Trophoblast cell (in vitro differentiated cells and primary cell): ENCODE results near the gene NEXMIF.

Experiments used
- DNase-seq, 2 donors: peaks; one replicate each; pipeline ENCODE4 v3.0.0-alpha.2; 2016
- H2AFZ ChIP-seq: 2 replicates; pipeline ENCODE4 v1.6.1; 2013; ENCODE audit warnings: low read length, moderate library complexity, mild to moderate bottlenecking; ENCODE audit not compliant: insufficient read depth, poor library complexity
- H2AK5ac ChIP-seq: 2 replicates; pipeline ENCODE4 v1.6.1; 2013; ENCODE audit warnings: mild to moderate bottlenecking, low read length
- H2BK120ac ChIP-seq: 2 replicates; pipeline ENCODE4 v1.6.1; 2013; ENCODE audit warnings: low read length, mild to moderate bottlenecking, moderate library complexity; ENCODE audit not compliant: insufficient read depth, poor library complexity
- H2BK12ac ChIP-seq: 2 replicates; pipeline ENCODE4 v1.6.1; 2013; ENCODE audit warnings: mild to moderate bottlenecking, low read length, moderate library complexity
- H2BK5ac ChIP-seq: 2 replicates; pipeline ENCODE4 v1.6.1; 2013; ENCODE audit warnings: low read length, low read depth, moderate library complexity, mild to moderate bottlenecking; ENCODE audit not compliant: poor library complexity
- H3K14ac ChIP-seq: 2 replicates; pipeline ENCODE4 v1.6.1; 2013; ENCODE audit warnings: mild to moderate bottlenecking, low read length
- H3K18ac ChIP-seq: 2 replicates; pipeline ENCODE4 v1.6.1; 2013; ENCODE audit warnings: mild to moderate bottlenecking, low read length
- H3K23ac ChIP-seq: 2 replicates; pipeline ENCODE4 v1.6.1; 2013; ENCODE audit warnings: low read length
- H3K27ac ChIP-seq: 2 replicates; pipeline ENCODE4 v1.5.1; 2013; ENCODE audit warnings: low read depth, mild to moderate bottlenecking, inconsistent platforms, low read length, moderate library complexity
- H3K27me3 ChIP-seq: 2 replicates; pipeline ENCODE4 v1.6.1; 2013; ENCODE audit warnings: inconsistent platforms, mild to moderate bottlenecking, low read length, moderate library complexity; ENCODE audit not compliant: insufficient read depth
- H3K36me3 ChIP-seq, 2 experiments: 1 replicate in 1 of 2; 2 replicates in 1 of 2; pipeline ENCODE4 v1.6.1; 2013; ENCODE audit warnings: low read length in 2 of 2, mild to moderate bottlenecking in 2 of 2, moderate library complexity in 1 of 2; ENCODE audit not compliant: insufficient read depth in 2 of 2, control insufficient read depth in 1 of 2
- H3K4ac ChIP-seq: 2 replicates; pipeline ENCODE4 v1.6.1; 2013; ENCODE audit warnings: low read depth, mild to moderate bottlenecking, low read length, moderate library complexity
- H3K4me1 ChIP-seq, 2 experiments: 1 replicate in 1 of 2; 2 replicates in 1 of 2; pipeline ENCODE4 v1.6.1; 2013; ENCODE audit warnings: low read length in 2 of 2, mild to moderate bottlenecking in 2 of 2, moderate library complexity in 1 of 2; ENCODE audit not compliant: insufficient read depth in 2 of 2, control insufficient read depth in 1 of 2
- H3K4me2 ChIP-seq: 2 replicates; pipeline ENCODE4 v1.6.1; 2013; ENCODE audit warnings: inconsistent platforms, mild to moderate bottlenecking, low read length, moderate library complexity
- H3K4me3 ChIP-seq: 2 replicates; pipeline ENCODE4 v1.5.1; 2013; ENCODE audit warnings: mild to moderate bottlenecking, low read depth, low read length, inconsistent platforms
- H3K79me1 ChIP-seq: one replicate; pipeline ENCODE4 v1.6.1; 2013; ENCODE audit warnings: low read length
- H3K79me2 ChIP-seq: 2 replicates; pipeline ENCODE4 v1.6.1; 2013; ENCODE audit warnings: low read length, mild to moderate bottlenecking; ENCODE audit not compliant: control insufficient read depth, insufficient read depth, poor library complexity
- H3K9ac ChIP-seq: 2 replicates; pipeline ENCODE4 v1.6.1; 2013; ENCODE audit warnings: mild to moderate bottlenecking, low read length
- H3K9me3 ChIP-seq: 2 replicates; pipeline ENCODE4 v1.6.1; 2013; ENCODE audit warnings: low read depth, mild to moderate bottlenecking, control low read depth, inconsistent platforms, low read length; ENCODE audit not compliant: insufficient read depth
- H4K12ac ChIP-seq: 2 replicates; pipeline ENCODE4 v1.6.1; 2013; ENCODE audit warnings: low read depth, mild to moderate bottlenecking, low read length, moderate library complexity
- H4K8ac ChIP-seq: 2 replicates; pipeline ENCODE4 v1.6.1; 2013; ENCODE audit warnings: low read depth, mild to moderate bottlenecking, low read length, moderate library complexity
- H4K91ac ChIP-seq: one replicate; pipeline ENCODE4 v1.6.1; 2013; ENCODE audit warnings: low read depth, mild to moderate bottlenecking, low read length, moderate library complexity
- WGBS: extraction: QIAGEN DNeasy Blood & Tissue Kit; methylation state at CpG from one replicate; pipeline ENCODE4 v1.1.7; 2013; ENCODE audit warnings: missing lambda C conversion rate; ENCODE audit not compliant: insufficient read length, insufficient coverage; ENCODE audit errors: extremely low coverage; 5-methylcytosine and 5-hydroxymethylcytosine counted together

The NEXMIF gene

DNA sequence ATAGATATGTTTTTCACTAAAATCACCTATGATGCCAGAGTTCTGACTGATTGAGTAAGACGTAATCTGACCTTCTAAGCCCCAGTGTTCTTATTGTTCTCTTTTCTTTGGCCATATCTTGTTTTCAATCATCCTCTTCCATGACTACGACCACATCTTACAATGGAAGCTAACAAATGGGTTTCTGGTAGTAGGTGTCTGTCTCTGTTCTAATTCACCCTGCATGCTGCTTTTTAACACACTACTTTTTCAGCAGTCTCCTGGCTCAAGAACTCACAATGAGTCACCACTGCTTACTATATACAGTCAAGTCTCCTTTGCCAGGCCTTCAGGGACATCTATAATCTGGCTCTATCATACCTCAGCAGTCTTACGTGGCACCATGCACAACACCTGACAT, 146.1 kb downstream of the NEXMIF start:
- no peak overlapping the region for H2AFZ ChIP-seq
- no peak overlapping the region for H2BK12ac ChIP-seq
- no peak overlapping the region for H3K4ac ChIP-seq
- H3K18ac ChIP-seq, result no peak overlapping the region
- no peaks in the 10 kb centered on the region for H3K9me3 ChIP-seq
- no peaks in the 10 kb centered on the region for H3K27me3 ChIP-seq
- no peak overlapping the region for H3K14ac ChIP-seq
- H3K36me3 ChIP-seq, result no peaks in the 10 kb centered on the region
- no peak overlapping the region for H4K12ac ChIP-seq
- no peak overlapping the region for H3K4me2 ChIP-seq
- H2BK120ac ChIP-seq, result no peak overlapping the region
- no CpG with 5 or more reads among the region's 3 CpGs for WGBS
- no peak overlapping the region for H3K27ac ChIP-seq
- no peak overlapping the region for H4K8ac ChIP-seq
- no peak overlapping the region for H4K91ac ChIP-seq
- H2BK5ac ChIP-seq, result no peak overlapping the region
- H3K79me1 ChIP-seq, result no peaks in the 10 kb centered on the region
- H3K4me1 ChIP-seq, result no peaks in the 10 kb centered on the region
- no peak overlapping the region for H3K23ac ChIP-seq
- no peaks in the 10 kb centered on the region for H3K79me2 ChIP-seq
- H2AK5ac ChIP-seq, result no peak overlapping the region
- no peak overlapping the region for H3K4me3 ChIP-seq
- no peak for DNase-seq
- H3K9ac ChIP-seq, result no peak overlapping the region

DNA sequence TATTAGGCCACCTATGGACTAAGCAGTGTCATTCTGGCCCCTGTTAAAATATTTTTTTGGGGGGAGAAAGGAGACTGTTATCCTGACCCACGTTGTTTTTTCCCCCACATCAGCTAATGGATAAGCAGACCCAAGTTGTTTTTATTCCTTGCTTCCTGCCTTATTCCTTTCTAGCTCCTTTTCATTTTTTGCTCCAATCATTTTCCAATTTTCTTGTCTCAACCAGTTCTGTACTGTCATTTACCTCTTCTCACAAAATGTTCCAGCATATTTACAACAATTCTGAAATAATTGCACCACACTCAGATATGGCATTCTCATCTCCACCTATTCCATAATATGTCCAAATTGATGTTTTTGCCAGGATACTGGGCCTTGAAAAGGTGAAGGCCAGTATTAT, 150.3 kb downstream of the NEXMIF start:
- WGBS, result no CpG with 5 or more reads among the region's 1 CpG
- Histone ChIP-seq H3K9me3 (no peaks in the 10 kb centered on the region), H3K36me3 (no peaks in the 10 kb centered on the region), H2BK12ac (no peak overlapping the region), H4K91ac (no peak overlapping the region), H3K79me2 (no peaks in the 10 kb centered on the region), H2BK5ac (no peak overlapping the region), H3K4me2 (no peak overlapping the region), H3K18ac (no peak overlapping the region), H4K12ac (no peak overlapping the region), H3K4me3 (no peak overlapping the region), H4K8ac (no peak overlapping the region), H3K23ac (no peak overlapping the region), H2AK5ac (no peak overlapping the region), H3K9ac (no peak overlapping the region), H3K27me3 (no peaks in the 10 kb centered on the region), H2BK120ac (no peak overlapping the region), H3K14ac (no peak overlapping the region), H3K79me1 (no peaks in the 10 kb centered on the region), H3K4ac (no peak overlapping the region), H3K27ac (no peak overlapping the region), H3K4me1 (no peaks in the 10 kb centered on the region), H2AFZ (no peak overlapping the region)
- DNase-seq, result no peak

DNA sequence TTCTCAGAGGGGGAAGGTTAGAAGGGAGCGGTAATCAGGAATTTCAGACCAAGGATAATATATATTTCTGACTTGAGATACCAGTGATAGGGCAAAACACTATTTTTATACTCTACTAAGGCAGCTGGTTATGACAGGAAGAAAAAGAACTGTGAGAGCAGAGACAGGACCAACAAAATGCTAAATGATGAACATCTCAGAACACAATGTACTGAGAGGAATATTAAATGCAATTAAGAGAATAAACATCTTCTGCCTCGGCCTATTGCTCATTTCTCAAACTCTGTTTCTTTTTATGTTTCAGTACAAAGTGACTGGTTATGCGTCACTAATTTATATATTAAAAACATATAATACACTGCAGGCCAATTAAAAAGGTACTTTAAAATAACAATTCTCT, 188.8 kb downstream of the NEXMIF start:
- H3K27ac ChIP-seq, result no peak overlapping the region
- no peak overlapping the region for H2BK5ac ChIP-seq
- no peak overlapping the region for H4K91ac ChIP-seq
- no peak overlapping the region for H2AFZ ChIP-seq
- H3K23ac ChIP-seq, result no peak overlapping the region
- no CpG with 5 or more reads among the region's 3 CpGs for WGBS
- H2BK120ac ChIP-seq, result no peak overlapping the region
- no peak for DNase-seq
- H3K27me3 ChIP-seq, result no peaks in the 10 kb centered on the region
- H3K4ac ChIP-seq, result no peak overlapping the region
- no peaks in the 10 kb centered on the region for H3K36me3 ChIP-seq
- H3K14ac ChIP-seq, result no peak overlapping the region
- no peak overlapping the region for H2AK5ac ChIP-seq
- no peak overlapping the region for H3K9ac ChIP-seq
- H3K79me2 ChIP-seq, result no peaks in the 10 kb centered on the region
- H2BK12ac ChIP-seq, result no peak overlapping the region
- H3K9me3 ChIP-seq, result no peaks in the 10 kb centered on the region
- no peak overlapping the region for H3K18ac ChIP-seq
- no peak overlapping the region for H4K12ac ChIP-seq
- no peak overlapping the region for H3K4me3 ChIP-seq
- H4K8ac ChIP-seq, result no peak overlapping the region
- no peak overlapping the region for H3K4me2 ChIP-seq
- no peaks in the 10 kb centered on the region for H3K79me1 ChIP-seq
- no peaks in the 10 kb centered on the region for H3K4me1 ChIP-seq

DNA sequence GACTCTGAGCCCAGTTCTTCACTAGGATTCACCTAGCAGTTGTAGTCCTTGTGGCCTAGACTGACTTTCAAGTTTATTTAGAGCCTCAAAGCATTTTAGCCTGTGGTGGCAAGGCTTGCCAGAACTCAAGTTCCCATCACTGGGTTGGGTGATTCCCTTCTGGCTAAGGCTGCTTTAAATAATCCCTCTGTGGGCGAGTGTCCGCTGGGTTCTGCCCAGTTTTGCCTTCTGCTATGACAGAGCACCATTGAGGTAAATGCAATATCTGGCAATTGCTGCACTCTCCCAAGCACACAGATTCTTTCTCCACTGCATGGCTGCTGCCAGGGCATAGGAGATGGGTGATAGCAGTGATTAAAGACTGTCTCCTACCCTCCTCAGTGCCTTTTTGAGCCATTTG, 220.0 kb downstream of the NEXMIF start:
- no peak overlapping the region for H2BK120ac ChIP-seq
- no peak overlapping the region for H2AK5ac ChIP-seq
- no peaks in the 10 kb centered on the region for H3K79me1 ChIP-seq
- no peaks in the 10 kb centered on the region for H3K79me2 ChIP-seq
- DNase-seq, result no peak
- no peak overlapping the region for H2AFZ ChIP-seq
- no peaks in the 10 kb centered on the region for H3K36me3 ChIP-seq
- no peak overlapping the region for H3K18ac ChIP-seq
- no peak overlapping the region for H4K8ac ChIP-seq
- H3K4me2 ChIP-seq, result no peak overlapping the region
- H2BK5ac ChIP-seq, result no peak overlapping the region
- WGBS, result no CpG with 5 or more reads among the region's 2 CpGs
- no peak overlapping the region for H3K27ac ChIP-seq
- no peak overlapping the region for H3K9ac ChIP-seq
- no peak overlapping the region for H2BK12ac ChIP-seq
- no peaks in the 10 kb centered on the region for H3K27me3 ChIP-seq
- H3K14ac ChIP-seq, result no peak overlapping the region
- H3K9me3 ChIP-seq, result no peaks in the 10 kb centered on the region
- H3K4ac ChIP-seq, result no peak overlapping the region
- no peak overlapping the region for H3K4me3 ChIP-seq
- no peak overlapping the region for H3K23ac ChIP-seq
- no peaks in the 10 kb centered on the region for H3K4me1 ChIP-seq
- no peak overlapping the region for H4K12ac ChIP-seq
- no peak overlapping the region for H4K91ac ChIP-seq
